Stimulated activated naive B cell treated with anti-CD40 and anti-IgM and Interleukin-4, amounts not matched to agents 10 μg/mL and 1 μg/mL and 100 μg/mL, for 72 hours (primary cell): ENCODE results near the gene GPR132.
"Not testable (repeated sequence)": the region's sequence is repeated elsewhere in the genome, so short reads cannot be mapped to it uniquely, and the experiment has no call there.

Source experiments
- ATAC-seq, 2 donors: fragments of 150-1000 bp; cut with Tn5 transposase; replicated peaks; 2 replicates each; pipeline ENCODE4 v1.10.0; 2021; ENCODE audit warnings: moderate library complexity in 1 of 2
- DNase-seq: peaks from one replicate; pipeline ENCODE4 v3.0.0; 2021
- H3K27ac Mint-ChIP-seq: one replicate; pipeline ENCODE4 v1.8.0; 2022; ENCODE audit warnings: mild to moderate bottlenecking, mixed read lengths
- H3K27me3 Mint-ChIP-seq, 2 donors: one replicate each; pipeline ENCODE4 v1.8.0; 2022; ENCODE audit warnings: mixed read lengths in 2 of 2
- H3K36me3 Mint-ChIP-seq, 2 donors: one replicate each; pipeline ENCODE4 v1.8.0; 2022; ENCODE audit warnings: mixed read lengths in 2 of 2, mild to moderate bottlenecking in 1 of 2
- H3K4me1 Mint-ChIP-seq, 2 donors: one replicate each; pipeline ENCODE4 v1.8.0; 2022; ENCODE audit warnings: mixed read lengths in 2 of 2, mild to moderate bottlenecking in 1 of 2
- H3K4me3 Mint-ChIP-seq, 2 donors: one replicate each; pipeline ENCODE4 v1.8.0; 2022; ENCODE audit warnings: mild to moderate bottlenecking in 2 of 2, mixed read lengths in 2 of 2, moderate library complexity in 1 of 2
- H3K9me3 Mint-ChIP-seq, 2 donors: one replicate each; pipeline ENCODE4 v1.8.0; 2022; ENCODE audit warnings: mixed read lengths in 2 of 2, mild to moderate bottlenecking in 1 of 2

Gene GPR132, protein sequence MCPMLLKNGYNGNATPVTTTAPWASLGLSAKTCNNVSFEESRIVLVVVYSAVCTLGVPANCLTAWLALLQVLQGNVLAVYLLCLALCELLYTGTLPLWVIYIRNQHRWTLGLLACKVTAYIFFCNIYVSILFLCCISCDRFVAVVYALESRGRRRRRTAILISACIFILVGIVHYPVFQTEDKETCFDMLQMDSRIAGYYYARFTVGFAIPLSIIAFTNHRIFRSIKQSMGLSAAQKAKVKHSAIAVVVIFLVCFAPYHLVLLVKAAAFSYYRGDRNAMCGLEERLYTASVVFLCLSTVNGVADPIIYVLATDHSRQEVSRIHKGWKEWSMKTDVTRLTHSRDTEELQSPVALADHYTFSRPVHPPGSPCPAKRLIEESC

DNA sequence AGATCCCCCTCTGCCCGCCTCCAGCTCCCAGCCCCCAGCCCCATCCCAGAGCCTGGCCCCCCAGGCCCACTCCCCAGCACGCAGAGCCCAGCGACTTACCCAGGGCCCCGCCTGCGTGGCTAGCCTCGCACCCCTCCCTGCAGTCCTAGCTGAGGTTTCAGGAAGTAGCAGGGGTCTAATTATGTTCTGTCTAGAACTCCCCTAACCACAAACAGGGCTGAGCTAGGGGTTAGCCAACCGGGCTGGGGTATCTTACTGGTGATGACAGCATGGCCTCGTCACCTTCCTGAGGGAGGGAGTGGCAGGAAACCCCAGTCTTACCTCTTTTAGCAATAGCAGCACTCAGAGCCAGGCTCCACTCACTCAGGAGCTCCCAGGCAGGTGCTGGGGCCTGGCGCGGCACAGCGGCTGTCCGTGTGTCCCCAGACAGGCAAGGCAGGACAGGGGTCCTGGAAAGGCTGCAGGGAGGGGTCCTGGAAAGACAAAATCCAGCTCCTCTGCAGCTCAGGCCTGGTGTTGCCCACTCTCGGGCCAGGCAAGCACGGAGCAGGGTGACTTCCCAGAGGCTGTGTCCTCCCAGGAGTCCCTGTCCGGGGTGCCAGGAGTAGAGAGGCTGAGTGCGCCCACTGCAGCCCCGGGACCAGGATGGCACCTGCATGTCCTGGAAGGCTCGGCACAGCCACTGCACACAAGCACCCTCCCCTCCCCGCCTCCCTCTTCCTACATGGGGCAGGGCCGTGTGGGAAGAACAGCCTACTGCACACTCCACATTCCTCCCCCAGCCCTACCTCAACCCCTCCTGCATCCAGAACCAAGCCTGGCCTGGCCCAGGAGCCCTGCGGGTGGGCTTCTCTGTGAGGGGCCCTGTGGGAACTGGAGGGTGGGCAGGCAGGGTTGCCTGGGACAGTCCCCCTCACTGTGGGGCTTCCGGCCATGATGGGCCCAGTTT lies at the start of gene GPR132:
Gene GPR132, minus strand, starts transcription at position 151 of the 949 bp plus-strand sequence. CDS start 10,010 bp downstream, outside the sequence.
- Mint-ChIP-seq H3K36me3 (peaks cover 27 to 42% of the 10 kb centered on the region in 2 donors), H3K9me3 (peaks cover 0 to 4% of the 10 kb centered on the region in 2 donors), H3K4me3 (peak within 1 kb of the TSS; percentile 100), H3K4me1 (peaks cover 52 to 99% of the 10 kb centered on the region in 2 donors), H3K27ac (peak within 1 kb of the TSS; percentile 99), H3K27me3 (no peaks in the 10 kb centered on the region)
- DNase-seq: peak; percentile 91
- ATAC-seq: peak; percentile 67 to 74

GRCh38 chr14:105109243-105109642 lies 44.0 kb upstream of the GPR132 start:
- peaks cover 21 to 41% of the 10 kb centered on the region in 2 donors for H3K27me3 Mint-ChIP-seq

GRCh38 chr14:105108516-105108864 lies 43.3 kb upstream of the GPR132 start:
- DNase-seq (no peak), ATAC-seq (no peak)
- Mint-ChIP-seq H3K27me3 (peaks cover 27 to 48% of the 10 kb centered on the region in 2 donors), H3K4me1 (peaks cover 0 to 6% of the 10 kb centered on the region in 2 donors), H3K27ac (no peak overlapping the region), H3K36me3 (peaks cover 0 to 2% of the 10 kb centered on the region in 2 donors), H3K4me3 (no peak overlapping the region), H3K9me3 (no peaks in the 10 kb centered on the region)

More at GRCh38 chr14:105109243-105109642, 44.0 kb upstream of the GPR132 start:
- H3K4me3 Mint-ChIP-seq, H3K27ac Mint-ChIP-seq, H3K36me3 Mint-ChIP-seq, DNase-seq, H3K4me1 Mint-ChIP-seq, ATAC-seq, H3K9me3 Mint-ChIP-seq: not testable (repeated sequence)

DNA sequence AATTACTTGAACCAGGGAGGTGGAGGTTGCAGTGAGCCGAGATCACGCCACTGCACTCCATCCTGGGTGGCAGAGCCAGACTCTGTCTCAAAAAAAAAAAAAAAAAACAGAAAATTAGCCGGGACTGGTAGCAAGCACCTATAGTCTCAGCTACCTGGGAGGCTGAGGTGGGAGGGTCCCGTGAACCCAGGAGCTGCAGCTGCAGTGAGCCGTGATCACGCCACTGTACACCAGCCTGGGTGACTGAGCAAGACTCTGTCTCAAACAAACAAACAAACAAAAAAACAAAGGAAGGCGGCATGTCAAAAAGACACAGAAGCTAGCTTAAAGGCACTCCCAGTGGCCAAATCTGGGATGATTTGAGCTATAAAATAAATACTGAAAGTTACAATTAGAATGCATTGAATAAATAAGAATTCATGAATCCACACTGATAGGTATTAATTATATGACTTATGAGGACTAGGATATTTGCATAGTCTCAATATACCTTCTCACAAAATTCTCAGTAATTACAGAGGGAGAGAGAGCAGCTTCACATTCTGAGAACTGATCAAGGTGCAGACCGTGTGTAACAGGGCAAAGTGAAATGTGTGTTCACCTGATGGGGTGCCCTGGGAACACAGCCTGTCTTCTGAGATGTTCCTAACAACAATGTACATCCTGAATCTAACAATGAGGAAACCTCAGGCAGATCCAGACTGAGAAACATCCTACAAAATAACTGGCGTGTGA lies 42.7 kb upstream of the GPR132 start:
- H3K4me3 Mint-ChIP-seq: no peak overlapping the region
- H3K36me3 Mint-ChIP-seq: peaks cover 0 to 2% of the 10 kb centered on the region in 2 donors
- peaks cover 30 to 53% of the 10 kb centered on the region in 2 donors for H3K27me3 Mint-ChIP-seq
- peaks cover 1 to 6% of the 10 kb centered on the region in 2 donors for H3K4me1 Mint-ChIP-seq
- peak overlapping the region; percentile 15 for H3K27ac Mint-ChIP-seq
- no peaks in the 10 kb centered on the region for H3K9me3 Mint-ChIP-seq
- ATAC-seq (no peak), DNase-seq (no peak)

DNA sequence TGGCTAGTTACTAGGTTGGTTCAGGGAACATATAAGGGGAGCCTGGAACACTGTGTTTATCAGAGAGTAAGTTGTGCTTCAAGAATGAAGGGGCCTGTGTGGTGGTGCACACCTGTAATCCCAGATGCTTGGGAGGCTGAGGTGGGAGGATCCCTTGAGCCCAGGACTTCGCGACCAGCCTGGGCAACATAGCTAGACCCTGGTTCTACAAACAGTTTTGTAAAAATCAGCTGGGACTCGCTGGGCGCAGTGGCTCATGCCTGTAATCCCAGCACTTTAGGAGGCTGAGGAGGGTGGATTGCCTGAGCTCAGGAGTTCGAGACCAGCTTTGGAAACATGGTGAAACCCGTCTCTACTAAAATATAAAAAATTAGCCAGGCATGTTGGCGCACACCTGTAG lies 42.1 kb upstream of the GPR132 start:
- no peak for ATAC-seq
- Mint-ChIP-seq H3K4me1 (peaks cover 2 to 6% of the 10 kb centered on the region in 2 donors), H3K36me3 (peaks cover 0 to 2% of the 10 kb centered on the region in 2 donors), H3K4me3 (no peak overlapping the region), H3K27me3 (peaks cover 36 to 59% of the 10 kb centered on the region in 2 donors), H3K9me3 (no peaks in the 10 kb centered on the region), H3K27ac (no peak overlapping the region)
- DNase-seq: no peak

DNA sequence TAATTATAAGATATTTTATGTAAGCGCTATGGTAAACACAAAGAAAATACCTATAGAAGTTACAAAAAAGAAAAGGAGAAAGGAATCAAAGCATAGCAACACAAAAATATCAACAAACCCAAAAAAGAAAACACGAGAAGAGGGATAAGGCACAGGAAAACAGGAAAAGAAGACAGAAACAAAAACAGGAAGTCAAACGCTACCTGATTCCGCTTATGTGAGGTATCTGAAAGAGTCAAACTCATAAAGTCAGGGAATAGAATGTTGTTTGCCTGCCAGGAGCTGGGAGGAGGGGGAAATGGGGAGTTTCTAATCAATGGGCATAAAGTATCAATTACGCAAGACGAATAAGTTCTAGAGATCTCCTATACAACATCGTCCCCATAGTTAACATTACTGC lies 39.9 kb upstream of the GPR132 start:
- peaks cover 0 to 2% of the 10 kb centered on the region in 2 donors for H3K36me3 Mint-ChIP-seq
- H3K9me3 Mint-ChIP-seq: no peaks in the 10 kb centered on the region
- no peak for ATAC-seq
- DNase-seq: no peak
- peaks cover 3 to 6% of the 10 kb centered on the region in 2 donors for H3K4me1 Mint-ChIP-seq
- H3K4me3 Mint-ChIP-seq: no peak overlapping the region
- H3K27me3 Mint-ChIP-seq: peaks cover 41 to 66% of the 10 kb centered on the region in 2 donors
- H3K27ac Mint-ChIP-seq: no peak overlapping the region

DNA sequence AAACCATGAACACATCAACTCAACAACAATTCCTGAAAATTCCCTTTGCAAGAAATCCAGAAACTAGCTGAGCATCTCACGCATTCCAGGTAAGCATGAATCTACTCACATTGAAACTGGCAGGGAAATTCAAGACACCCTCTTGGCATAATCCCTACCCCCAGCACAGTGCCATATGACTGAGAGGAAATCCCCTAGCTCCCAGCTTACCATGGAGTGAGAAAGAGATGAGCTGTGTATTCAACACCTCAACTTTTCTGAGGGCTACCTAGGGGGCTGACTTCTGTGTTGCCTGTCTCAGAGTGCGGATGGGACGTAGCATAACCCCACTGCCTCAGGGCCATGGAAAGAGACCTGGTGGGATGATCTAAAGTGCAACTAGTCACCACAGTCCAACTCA lies 37.7 kb upstream of the GPR132 start:
- Mint-ChIP-seq H3K9me3 (peaks cover 4 to 6% of the 10 kb centered on the region in 2 donors), H3K4me3 (no peak overlapping the region), H3K27me3 (peaks cover 43 to 64% of the 10 kb centered on the region in 2 donors), H3K27ac (no peak overlapping the region), H3K36me3 (peaks cover 3 to 4% of the 10 kb centered on the region in 2 donors), H3K4me1 (peaks cover 3 to 6% of the 10 kb centered on the region in 2 donors)
- no peak for DNase-seq
- ATAC-seq: peak in 1 of 2 donors; percentile 38

- H3K4me3 Mint-ChIP-seq: no peak overlapping the region
- no peak for DNase-seq
- H3K9me3 Mint-ChIP-seq: peaks cover 4 to 6% of the 10 kb centered on the region in 2 donors
- H3K4me1 Mint-ChIP-seq: peaks cover 3 to 6% of the 10 kb centered on the region in 2 donors
- ATAC-seq: no peak
- no peak overlapping the region for H3K27ac Mint-ChIP-seq
- H3K36me3 Mint-ChIP-seq: peaks cover 3 to 4% of the 10 kb centered on the region in 2 donors
- peaks cover 40 to 60% of the 10 kb centered on the region in 2 donors for H3K27me3 Mint-ChIP-seq
These were observed 37.2 kb upstream of the GPR132 start for GRCh38 chr14:105102361-105102870.

GRCh38 chr14:105100910-105101309 lies 35.7 kb upstream of the GPR132 start:
- Mint-ChIP-seq H3K27me3 (peaks cover 34 to 57% of the 10 kb centered on the region in 2 donors), H3K27ac (no peak overlapping the region)

GRCh38 chr14:105099778-105100177 lies 34.5 kb upstream of the GPR132 start:
- H3K4me1 Mint-ChIP-seq: peaks cover under 1 to 5% of the 10 kb centered on the region in 2 donors
- H3K27ac Mint-ChIP-seq: no peak overlapping the region
- ATAC-seq (no peak), DNase-seq (no peak)
- H3K4me3 Mint-ChIP-seq: no peak overlapping the region
- peaks cover 4 to 6% of the 10 kb centered on the region in 2 donors for H3K9me3 Mint-ChIP-seq
- H3K36me3 Mint-ChIP-seq: peaks cover 3 to 4% of the 10 kb centered on the region in 2 donors
- peaks cover 29 to 49% of the 10 kb centered on the region in 2 donors for H3K27me3 Mint-ChIP-seq

More at GRCh38 chr14:105100910-105101309, 35.7 kb upstream of the GPR132 start:
- ATAC-seq: peak; percentile 29 to 45
- DNase-seq: no peak
- no peak overlapping the region for H3K4me3 Mint-ChIP-seq
- peaks cover 3 to 4% of the 10 kb centered on the region in 2 donors for H3K36me3 Mint-ChIP-seq
- peaks cover 3 to 6% of the 10 kb centered on the region in 2 donors for H3K4me1 Mint-ChIP-seq
- H3K9me3 Mint-ChIP-seq: peaks cover 4 to 6% of the 10 kb centered on the region in 2 donors

DNA sequence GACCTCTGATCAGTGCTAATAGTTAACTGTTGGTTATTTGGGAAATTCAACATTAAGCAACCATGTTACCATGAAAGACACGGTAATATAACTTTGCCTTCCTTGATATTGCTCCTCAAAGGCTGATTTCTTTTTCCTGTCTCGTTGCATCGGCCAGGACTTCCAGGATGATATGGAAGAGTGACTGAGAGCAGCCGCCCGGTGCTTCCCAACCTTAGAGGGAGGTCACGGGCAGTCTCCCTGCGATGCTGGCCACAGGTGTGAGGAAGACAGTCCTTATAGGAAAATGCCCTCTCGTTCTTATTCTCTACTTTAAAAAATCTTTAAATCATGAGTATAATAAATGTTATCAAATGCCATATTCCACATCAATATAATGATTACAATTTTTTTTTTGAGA lies 33.1 kb upstream of the GPR132 start:
- H3K4me1 Mint-ChIP-seq: peaks cover 12 to 14% of the 10 kb centered on the region in 2 donors
- H3K36me3 Mint-ChIP-seq: peaks cover 3% of the 10 kb centered on the region in 2 donors
- H3K4me3 Mint-ChIP-seq: no peak overlapping the region
- H3K27me3 Mint-ChIP-seq: peaks cover 22 to 40% of the 10 kb centered on the region in 2 donors
- H3K9me3 Mint-ChIP-seq: peaks cover 4 to 6% of the 10 kb centered on the region in 2 donors
- no peak overlapping the region for H3K27ac Mint-ChIP-seq
- ATAC-seq (no peak), DNase-seq (no peak)

- ATAC-seq: no peak
- peaks cover 3% of the 10 kb centered on the region in 2 donors for H3K36me3 Mint-ChIP-seq
- peaks cover 18 to 34% of the 10 kb centered on the region in 2 donors for H3K27me3 Mint-ChIP-seq
- peaks cover 4 to 6% of the 10 kb centered on the region in 2 donors for H3K9me3 Mint-ChIP-seq
- H3K4me1 Mint-ChIP-seq: peaks cover 15 to 16% of the 10 kb centered on the region in 2 donors
- no peak overlapping the region for H3K27ac Mint-ChIP-seq
- no peak for DNase-seq
- H3K4me3 Mint-ChIP-seq: no peak overlapping the region
These were observed 32.5 kb upstream of the GPR132 start for GRCh38 chr14:105097794-105098127.

DNA sequence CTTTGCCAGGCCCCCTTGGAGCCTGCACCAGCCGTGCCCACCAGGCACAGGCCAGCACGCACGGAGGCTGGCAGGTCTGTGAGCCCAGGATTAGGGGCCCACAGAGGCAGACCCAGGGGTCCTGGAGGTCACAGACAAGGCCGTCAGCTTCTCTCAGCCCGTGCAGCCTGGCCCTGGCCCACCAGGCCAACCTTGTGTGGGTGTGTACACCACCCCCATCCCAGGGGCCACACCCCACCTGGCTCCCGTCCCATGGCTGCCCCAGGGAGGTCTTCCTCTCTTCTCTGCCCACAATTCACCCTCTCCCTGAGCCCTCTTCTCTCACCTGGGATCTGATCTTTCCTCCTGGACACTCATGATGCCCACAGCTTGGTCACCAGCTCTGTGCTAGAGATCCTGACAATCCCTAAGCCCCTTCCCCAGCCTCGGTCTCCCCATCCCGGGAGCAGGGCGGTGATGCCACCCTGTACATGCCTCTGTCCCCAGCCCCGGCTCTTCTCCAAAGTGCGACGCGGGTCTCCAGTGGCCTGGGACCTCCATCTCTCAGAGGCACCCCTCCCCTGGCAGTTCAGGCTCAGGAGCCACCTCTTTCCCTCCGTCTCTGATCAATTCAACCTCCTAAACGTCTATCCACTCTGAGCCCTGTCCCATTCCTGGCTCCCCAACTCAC lies 31.1 kb upstream of the GPR132 start:
- H3K27ac Mint-ChIP-seq: no peak overlapping the region
- peaks cover 15 to 19% of the 10 kb centered on the region in 2 donors for H3K4me1 Mint-ChIP-seq
- no peak for ATAC-seq
- H3K27me3 Mint-ChIP-seq: peaks cover 9 to 25% of the 10 kb centered on the region in 2 donors
- no peak for DNase-seq
- H3K9me3 Mint-ChIP-seq: peaks cover 4 to 6% of the 10 kb centered on the region in 2 donors
- no peak overlapping the region for H3K4me3 Mint-ChIP-seq
- peaks cover 3% of the 10 kb centered on the region in 2 donors for H3K36me3 Mint-ChIP-seq
